ACC112 (cell line): ENCODE data around the gene PSG1.
"Not testable (repeated sequence)": the region's sequence is repeated elsewhere in the genome, so short reads cannot be mapped to it uniquely, and the experiment has no call there.

ENCODE experiments used
- H2AFZ ChIP-seq: fragments of 200-600 bp; sonication (generic); one replicate; pipeline ENCODE4 v1.6.0; 2017; ENCODE audit warnings: antibody characterized with exemption, low read length; ENCODE audit not compliant: unreplicated experiment
- H3K27ac ChIP-seq: fragments of 200-600 bp; sonication (generic); 2 replicates; pipeline ENCODE4 v1.5.1; 2014; ENCODE audit warnings: low read depth, mild to moderate bottlenecking, antibody characterized with exemption, low read length, moderate library complexity
- H3K27me3 ChIP-seq: fragments of 200-600 bp; sonication (generic); 2 replicates; pipeline ENCODE4 v1.6.1; 2014; ENCODE audit warnings: mild to moderate bottlenecking, antibody characterized with exemption, low read length, moderate library complexity, mixed read lengths; ENCODE audit not compliant: insufficient read depth
- H3K36me3 ChIP-seq: fragments of 200-600 bp; sonication (generic); 2 replicates; pipeline ENCODE4 v1.6.1; 2016; ENCODE audit warnings: mild to moderate bottlenecking, antibody characterized with exemption, low read length, moderate library complexity, mixed read lengths; ENCODE audit not compliant: insufficient read depth
- H3K4me1 ChIP-seq: fragments of 200-600 bp; sonication (generic); one replicate; pipeline ENCODE4 v1.6.1; 2016; ENCODE audit warnings: low read length, mixed read lengths; ENCODE audit not compliant: insufficient read depth, unreplicated experiment, control insufficient read depth
- H3K4me3 ChIP-seq: fragments of 200-600 bp; sonication (generic); 2 replicates; pipeline ENCODE4 v1.5.1; 2014; ENCODE audit warnings: mild to moderate bottlenecking, low read depth, low read length
- H3K79me2 ChIP-seq: fragments of 200-600 bp; sonication (generic); one replicate; pipeline ENCODE4 v1.6.0; 2016; ENCODE audit warnings: low read length; ENCODE audit not compliant: control insufficient read depth, unreplicated experiment, insufficient read depth

Gene PSG1

DNA sequence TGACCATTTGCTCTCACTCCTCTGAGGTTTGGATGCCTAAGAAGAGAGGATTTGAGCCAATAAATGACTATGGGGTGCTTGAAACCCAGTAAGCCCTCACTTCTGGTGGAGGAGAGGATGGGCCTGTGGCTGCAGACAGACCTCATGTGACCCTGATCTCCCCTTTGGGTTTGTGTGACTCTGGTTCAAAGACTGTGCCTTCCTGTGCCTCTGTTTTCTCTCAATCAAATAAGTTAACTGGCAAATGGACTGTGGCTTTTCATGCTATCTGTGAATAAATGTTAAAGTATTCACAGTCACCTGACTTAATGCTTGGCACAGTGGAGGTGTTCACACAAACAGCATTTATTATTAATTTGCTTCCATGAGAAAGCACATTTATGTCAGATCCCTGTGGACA lies 26.7 kb downstream of the PSG1 start:
- peak overlapping the region; percentile 97 for H3K27ac ChIP-seq
- H3K79me2 ChIP-seq, H3K27me3 ChIP-seq, H3K4me3 ChIP-seq, H2AFZ ChIP-seq, H3K36me3 ChIP-seq: not testable (repeated sequence)
- H3K4me1 ChIP-seq: peaks cover 25% of the 10 kb centered on the region

DNA sequence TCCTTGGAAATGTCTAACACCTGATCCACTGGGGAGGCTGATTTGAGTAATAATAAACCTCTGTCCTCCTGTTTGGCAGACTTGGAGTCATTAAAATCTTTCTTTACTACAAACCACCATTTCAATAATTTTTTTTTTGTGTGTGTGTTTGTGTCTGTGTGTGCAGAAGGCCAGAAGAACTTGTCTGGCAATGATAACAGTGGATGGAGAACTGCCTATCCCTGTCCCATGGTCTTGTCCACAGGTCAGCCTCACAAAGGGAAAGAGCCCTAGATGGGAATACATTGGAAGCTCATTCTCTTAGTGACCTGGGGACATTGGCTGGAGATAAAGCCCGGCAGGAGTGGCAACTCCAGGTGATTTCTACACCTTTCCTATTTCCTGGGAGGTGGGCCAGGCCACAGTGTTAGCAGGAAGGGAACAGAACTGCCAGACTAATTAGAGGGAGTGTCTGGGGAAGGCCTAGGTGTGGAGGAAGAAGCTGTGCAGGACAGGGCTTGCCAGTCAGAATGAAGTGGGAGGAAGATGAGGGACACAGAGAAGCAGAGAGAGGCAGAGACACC lies 27.7 kb downstream of the PSG1 start:
- H2AFZ ChIP-seq, H3K27me3 ChIP-seq, H3K4me3 ChIP-seq: not testable (repeated sequence)

DNA sequence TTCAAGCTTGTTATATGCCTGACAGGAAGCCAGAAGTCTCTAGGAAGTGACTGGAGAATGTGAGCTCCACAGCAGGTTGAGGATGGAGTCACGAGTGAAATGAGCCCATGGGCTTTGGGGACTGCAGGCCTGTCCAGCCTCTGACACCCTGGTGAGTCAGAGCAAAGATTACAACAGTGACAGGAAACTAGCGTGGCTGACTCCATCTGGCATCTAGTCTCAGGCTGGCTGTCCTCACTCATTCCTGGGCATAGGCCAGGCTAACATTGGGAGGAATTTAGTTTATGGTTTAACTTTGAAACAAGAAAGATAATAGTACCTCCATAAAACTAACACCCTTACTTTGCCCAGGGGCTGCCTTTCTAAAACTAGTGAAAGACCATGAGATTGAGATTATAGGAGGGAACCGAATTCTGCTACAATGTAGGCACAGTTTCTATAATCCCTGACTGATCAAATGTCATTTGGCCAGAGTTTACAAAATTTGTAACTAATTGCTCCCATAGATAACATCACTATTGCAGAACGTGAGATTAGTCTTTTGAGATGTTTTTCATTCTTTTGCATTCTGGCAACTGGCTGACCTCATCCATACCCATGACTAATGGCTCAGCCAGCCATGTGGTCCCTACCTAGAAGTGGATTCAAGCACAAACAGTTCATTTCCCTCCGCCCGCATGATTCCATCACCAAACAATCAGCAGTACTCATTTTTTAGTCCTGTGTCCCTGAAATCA lies 28.4 kb downstream of the PSG1 start:
- Histone ChIP-seq H3K27ac (peak overlapping the region; percentile 97), H3K79me2 (no peaks in the 10 kb centered on the region), H2AFZ (no peak overlapping the region), H3K4me1 (peaks cover 28% of the 10 kb centered on the region), H3K4me3 (no peak overlapping the region), H3K36me3 (no peaks in the 10 kb centered on the region), H3K27me3 (no peaks in the 10 kb centered on the region)

More for the DNA sequence above, 27.7 kb downstream of the PSG1 start:
- not testable (repeated sequence) for H3K79me2 ChIP-seq, H3K36me3 ChIP-seq
- peaks cover 26% of the 10 kb centered on the region for H3K4me1 ChIP-seq
- peak overlapping the region; percentile 97 for H3K27ac ChIP-seq

DNA sequence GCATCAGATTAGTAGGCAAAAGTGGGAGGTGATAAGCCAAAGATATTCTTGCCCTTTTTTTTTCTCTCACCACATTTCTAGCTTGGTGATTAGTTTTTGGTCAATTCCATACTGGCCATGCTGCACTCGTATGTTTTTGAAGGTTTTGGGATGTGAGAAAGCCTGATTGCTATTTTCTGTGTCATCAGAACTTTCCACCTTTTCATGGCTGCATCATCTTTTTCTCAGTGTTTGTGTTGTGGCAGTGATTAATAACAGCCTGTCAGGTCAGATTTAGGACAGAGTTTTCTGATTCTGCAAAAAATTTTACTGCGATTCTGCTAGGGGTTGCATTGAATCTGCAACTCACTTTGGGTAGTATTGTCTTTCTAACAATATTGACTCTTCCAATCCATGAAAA lies 32.9 kb downstream of the PSG1 start:
- Histone ChIP-seq H3K4me1 (peaks cover 13% of the 10 kb centered on the region), H3K27ac (no peak overlapping the region), H2AFZ (no peak overlapping the region), H3K4me3 (no peak overlapping the region), H3K27me3 (no peaks in the 10 kb centered on the region), H3K79me2 (no peaks in the 10 kb centered on the region), H3K36me3 (no peaks in the 10 kb centered on the region)

DNA sequence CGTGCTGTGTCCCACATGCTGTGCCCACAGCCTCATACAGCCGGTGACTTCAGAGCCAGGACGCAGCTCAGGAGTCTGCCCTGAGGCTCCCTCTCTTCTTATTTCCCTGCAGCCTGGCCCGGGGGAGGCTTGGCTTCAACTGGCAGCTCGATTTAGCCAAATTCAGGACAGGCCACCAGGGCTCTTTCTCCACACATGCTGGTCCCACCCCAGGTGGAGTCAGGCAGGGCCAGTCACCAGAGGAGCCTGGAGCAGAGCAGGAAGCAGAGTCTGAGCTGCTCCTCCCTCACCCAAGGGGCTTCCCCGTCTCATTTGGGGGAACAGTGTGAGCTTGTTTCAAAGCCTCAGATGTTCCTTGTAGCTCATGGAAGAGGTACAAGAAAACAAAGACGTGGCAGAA lies 35.9 kb downstream of the PSG1 start:
- H3K79me2 ChIP-seq, H3K27me3 ChIP-seq, H3K4me3 ChIP-seq, H2AFZ ChIP-seq, H3K27ac ChIP-seq, H3K4me1 ChIP-seq, H3K36me3 ChIP-seq: not testable (repeated sequence)

DNA sequence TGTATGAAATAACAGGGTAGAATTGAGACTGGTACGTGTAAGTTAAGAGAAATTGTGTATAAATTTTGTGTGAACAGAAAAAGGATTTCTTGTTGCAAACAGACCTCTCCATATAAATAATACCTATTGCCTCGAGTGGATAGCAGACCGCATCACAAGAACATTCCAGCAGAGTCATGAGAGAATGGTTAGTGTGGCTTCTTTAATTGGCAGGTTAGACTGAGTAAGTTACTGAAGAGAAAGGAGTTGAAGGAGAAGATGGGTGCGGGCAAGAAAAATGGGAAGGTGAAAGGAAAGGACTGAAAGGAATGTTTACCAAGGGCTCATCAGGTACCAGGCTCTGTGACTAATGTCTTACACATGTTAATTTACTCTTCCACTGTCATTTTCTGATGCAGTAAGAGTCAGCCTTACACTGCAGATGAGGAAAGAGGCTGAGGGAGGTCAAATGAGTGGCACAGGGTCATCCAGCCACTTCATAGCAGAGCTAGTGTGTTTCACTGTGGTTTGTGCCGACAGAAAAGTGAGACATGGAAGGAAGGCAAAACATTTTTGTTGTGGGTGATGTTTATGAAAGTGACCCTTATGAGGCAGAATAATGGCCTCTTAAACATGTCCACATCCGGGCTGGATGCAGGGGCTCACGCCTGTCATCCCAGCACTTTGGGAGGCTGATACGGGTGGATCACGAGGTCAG lies 46.6 kb downstream of the PSG1 start:
- H3K4me3 ChIP-seq, H3K79me2 ChIP-seq, H3K4me1 ChIP-seq, H3K27me3 ChIP-seq, H2AFZ ChIP-seq, H3K27ac ChIP-seq, H3K36me3 ChIP-seq: not testable (repeated sequence)

DNA sequence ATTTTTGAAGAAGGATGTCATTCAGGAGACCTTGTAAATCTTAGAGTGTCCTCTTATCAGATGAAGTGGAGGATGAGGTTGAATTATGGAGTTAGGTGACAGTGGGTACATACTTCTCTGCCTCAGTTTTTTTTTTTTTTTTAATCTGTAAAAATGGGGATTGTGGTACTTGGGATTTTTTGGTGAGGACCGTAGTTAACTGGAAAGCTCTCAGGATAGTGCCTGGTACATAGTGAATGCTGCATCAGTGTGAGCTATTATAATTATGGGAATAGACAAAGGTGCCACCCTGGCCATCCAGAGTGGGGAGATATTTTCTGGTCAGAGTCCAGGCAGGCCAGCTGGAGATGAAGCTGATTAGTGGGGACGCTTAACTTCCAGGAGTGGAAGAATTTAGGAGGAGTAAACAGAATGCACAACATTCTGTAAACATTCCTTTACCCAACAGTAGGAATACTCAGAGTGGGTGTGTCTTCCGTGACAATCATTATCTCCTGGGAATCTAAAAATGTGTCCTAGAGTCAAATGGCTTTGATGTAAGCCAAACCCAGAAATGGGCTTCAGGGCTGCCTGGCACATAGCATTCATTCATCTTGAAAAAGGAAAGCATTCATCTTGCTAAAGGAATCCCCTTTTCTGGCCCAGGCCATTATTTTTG lies 47.4 kb downstream of the PSG1 start:
- not testable (repeated sequence) for H3K27ac ChIP-seq, H3K27me3 ChIP-seq, H3K36me3 ChIP-seq, H3K4me1 ChIP-seq, H3K4me3 ChIP-seq, H3K79me2 ChIP-seq, H2AFZ ChIP-seq

DNA sequence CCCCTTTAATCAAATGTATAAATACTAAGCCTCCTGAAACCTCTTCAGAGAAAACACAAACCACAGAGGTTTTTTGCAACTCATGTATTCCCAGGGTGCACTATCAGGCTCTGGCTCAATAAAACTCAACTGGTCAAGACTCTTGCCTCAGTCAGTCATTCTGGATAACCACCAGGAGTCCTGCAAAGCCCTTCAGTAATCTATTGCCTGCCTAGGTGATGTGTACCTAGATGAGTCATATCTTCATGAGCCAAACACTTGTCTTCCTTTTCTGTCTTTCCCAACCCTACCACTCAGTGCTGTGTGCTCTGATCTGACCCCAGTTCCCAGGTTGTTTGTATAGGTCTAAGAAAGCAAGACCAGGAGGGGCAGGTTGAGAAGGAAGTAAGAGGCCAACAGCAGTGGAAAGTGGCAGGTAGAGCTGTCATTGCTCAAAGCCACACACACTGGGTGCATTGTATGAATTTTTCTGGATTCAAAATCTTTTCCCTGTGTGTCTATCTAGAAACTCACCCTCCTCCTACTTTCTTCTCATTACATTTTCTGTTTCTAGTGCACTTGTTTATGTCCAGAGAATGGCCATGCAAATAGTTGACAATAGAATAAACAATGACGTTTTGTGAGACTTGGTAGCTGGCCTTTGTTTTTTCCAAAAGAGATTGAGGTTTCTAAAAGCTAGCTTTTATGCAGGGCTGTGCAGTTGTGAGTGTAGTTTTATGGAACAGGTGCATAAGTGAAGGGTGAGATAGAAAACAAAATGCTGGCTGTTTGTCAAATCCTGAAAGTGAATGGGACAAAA lies 48.1 kb downstream of the PSG1 start:
- Histone ChIP-seq H3K36me3 (no peaks in the 10 kb centered on the region), H3K4me3 (no peak overlapping the region), H3K4me1 (peaks cover 8% of the 10 kb centered on the region), H3K79me2 (no peaks in the 10 kb centered on the region), H2AFZ (no peak overlapping the region), H3K27ac (no peak overlapping the region), H3K27me3 (no peaks in the 10 kb centered on the region)

DNA sequence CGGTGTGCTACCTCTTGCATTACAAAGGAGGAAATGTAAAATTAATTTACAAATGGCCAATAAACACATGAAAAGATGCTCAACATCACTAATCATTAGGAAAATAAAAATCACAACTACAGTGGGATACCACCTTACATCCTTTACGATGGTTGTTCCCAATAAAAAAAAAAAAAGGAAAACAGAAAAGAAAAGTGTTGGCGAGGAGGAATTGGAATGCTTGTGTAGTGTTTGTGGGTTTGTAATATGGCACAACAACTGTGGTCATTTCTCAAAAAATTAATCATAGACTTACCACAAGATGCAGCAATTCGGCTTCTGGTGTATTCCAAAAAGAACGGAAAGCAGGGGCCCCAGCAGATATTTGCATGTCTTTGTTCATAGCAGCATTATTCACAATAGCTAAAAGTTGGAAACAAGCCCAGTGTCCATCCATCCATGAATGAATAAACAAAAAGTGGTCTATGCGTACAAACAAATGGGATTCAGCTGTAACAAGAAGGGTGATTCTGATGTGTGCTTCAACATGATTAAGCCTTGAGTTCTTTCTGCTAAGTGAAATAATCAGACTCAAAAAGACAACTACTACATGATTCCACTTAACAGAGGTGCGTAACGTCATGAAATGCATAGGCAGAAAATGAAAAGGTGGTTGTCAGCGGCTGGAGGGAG lies 58.1 kb downstream of the PSG1 start:
- not testable (repeated sequence) for H2AFZ ChIP-seq, H3K27me3 ChIP-seq, H3K4me3 ChIP-seq, H3K36me3 ChIP-seq, H3K4me1 ChIP-seq, H3K27ac ChIP-seq, H3K79me2 ChIP-seq
